HCT116 (cell line): Measurements from ENCODE around the gene NFIA. TPM values are rescaled to one million over a fixed set of nuclear protein-coding genes. Genes with fewer than 3 reads are reported as not detected.

Source experiments
- ATAC-seq: fragments of 200-7000 bp; cut with Tn5 transposase; 2 replicates; pipeline ENCODE4 v1.9.1; 2020; ENCODE audit warnings: mild to moderate bottlenecking, moderate library complexity
- BruUV-seq: library from RNA; stranded (reverse); fragments of 400-500 nt; replicated peaks from 2 replicates; lab custom pipeline; 2021; lab: Mats Ljungman, UMichigan
- CTCF ChIA-PET: fragments of 300-600 bp; sonication (Branson Sonifier 250); formaldehyde crosslinking; loops from one replicate; lab custom pipeline; 2021; ENCODE audit warnings: antibody characterized with exemption; lab: Charles Lee
- POLR2A ChIA-PET: fragments of 300-600, 350-600 bp; sonication (Branson Sonifier 250); formaldehyde crosslinking; loops from one replicate; lab custom pipeline; 2021; ENCODE audit warnings: antibody characterized with exemption; lab: Charles Lee
- RAD21 ChIA-PET, 2 experiments: fragments of 300-600 bp; sonication (Branson Sonifier 250); formaldehyde crosslinking; loops; one replicate each; lab custom pipeline; 2023; ENCODE audit warnings: low total read pairs in 2 of 2; ENCODE audit not compliant: uncharacterized antibody in 2 of 2, unreplicated experiment in 2 of 2, low non-redundant PET in 1 of 2; lab: Charles Lee
- DNase-seq: peaks from one replicate; pipeline ENCODE4 v3.0.0-alpha.2; 2010; ENCODE audit warnings: low read depth, low spot score
- H2AFZ ChIP-seq: fragments of 200-600 bp; shearing (Covaris generic), sonication (generic); 2 replicates; pipeline ENCODE4 v1.6.1; 2017; ENCODE audit warnings: low read depth, mixed run types, mixed read lengths, antibody characterized with exemption, low read length; ENCODE audit not compliant: poor library complexity, severe bottlenecking
- H3K27ac ChIP-seq: 2 replicates; pipeline ENCODE4 v1.5.1; 2012; ENCODE audit warnings: low read depth, low read length
- H3K27me3 ChIP-seq: fragments of 200-600 bp; sonication (generic); 2 replicates; pipeline ENCODE4 v1.6.1; 2016; ENCODE audit warnings: mixed run types, low read length, mixed read lengths; ENCODE audit not compliant: insufficient read depth
- H3K36me3 ChIP-seq, 2 experiments: fragments of 200-500 bp in 1 of 2; fragments of 200-600 bp in 1 of 2; sonication (Bioruptor generic) in 1 of 2; sonication (generic) in 1 of 2; 2 replicates each; pipeline versions ENCODE4 v1.5.1 to v1.6.1; 2014 to 2016; ENCODE audit warnings: low read length in 2 of 2, inconsistent platforms in 1 of 2, mixed read lengths in 1 of 2, mixed run types in 1 of 2; ENCODE audit not compliant: insufficient read depth in 2 of 2, control insufficient read depth in 1 of 2
- H3K4me1 ChIP-seq, 2 experiments: fragments of 200-600 bp in 1 of 2; sonication (generic) in 1 of 2; 2 replicates each; pipeline versions ENCODE4 v1.5.1 to v1.6.1; 2012 to 2017; ENCODE audit warnings: low read length in 2 of 2, inconsistent platforms in 1 of 2, mild to moderate bottlenecking in 1 of 2, mixed read lengths in 1 of 2, mixed run types in 1 of 2, moderate library complexity in 1 of 2; ENCODE audit not compliant: insufficient read depth in 2 of 2, control insufficient read depth in 1 of 2
- H3K4me2 ChIP-seq: fragments of 200-600 bp; sonication (generic); 2 replicates; pipeline ENCODE4 v1.6.1; 2017; ENCODE audit warnings: mixed run types, low read length, mixed read lengths
- H3K4me3 ChIP-seq, 2 experiments: fragments of 200-600 bp in 1 of 2; sonication (generic) in 1 of 2; replicated peaks in 1 of 2; 2 replicates each; pipeline ENCODE4 v1.5.1; 2011 to 2016; ENCODE audit warnings: low read length in 2 of 2, control low read depth in 1 of 2, low read depth in 1 of 2, mild to moderate bottlenecking in 1 of 2, mixed read lengths in 1 of 2, mixed run types in 1 of 2
- H3K79me2 ChIP-seq: fragments of 200-600 bp; sonication (generic); 2 replicates; pipeline ENCODE4 v1.6.1; 2017; ENCODE audit warnings: mild to moderate bottlenecking, mixed run types, low read length, moderate library complexity, mixed read lengths; ENCODE audit not compliant: insufficient read depth
- H3K9ac ChIP-seq: fragments of 200-600 bp; sonication (generic); 2 replicates; pipeline ENCODE4 v1.6.1; 2016; ENCODE audit warnings: low read length, mixed read lengths
- H3K9me2 ChIP-seq: fragments of 200-600 bp; sonication (generic), shearing (Covaris generic); 2 replicates; pipeline ENCODE4 v1.6.1; 2017; ENCODE audit warnings: mixed run types, mild to moderate bottlenecking, moderate library complexity; ENCODE audit not compliant: insufficient read depth
- H3K9me3 ChIP-seq, 2 experiments: fragments of 200-500 bp in 1 of 2; fragments of 200-600 bp in 1 of 2; sonication (Bioruptor generic) in 1 of 2; sonication (generic) in 1 of 2; 2 replicates each; pipeline ENCODE4 v1.6.1; 2014 to 2017; ENCODE audit warnings: low read length in 2 of 2, mixed read lengths in 2 of 2, inconsistent platforms in 1 of 2, low read depth in 1 of 2, mild to moderate bottlenecking in 1 of 2, mixed run types in 1 of 2, moderate library complexity in 1 of 2; ENCODE audit not compliant: control insufficient read depth in 1 of 2, insufficient read depth in 1 of 2
- H4K20me1 ChIP-seq: fragments of 200-600 bp; sonication (generic), shearing (Covaris generic); 2 replicates; pipeline ENCODE4 v1.6.1; 2017; ENCODE audit warnings: mixed run types, mild to moderate bottlenecking, moderate library complexity; ENCODE audit not compliant: insufficient read depth
- CBX3 ChIP-seq: IDR thresholded peaks from 2 replicates; pipeline ENCODE4 v1.6.1; 2012; ENCODE audit warnings: low read depth
- CEBPB ChIP-seq: IDR thresholded peaks from 2 replicates; pipeline ENCODE4 v1.6.1; 2012; ENCODE audit warnings: low read depth
- CTCF ChIP-seq, 3 experiments: fragments of 200-600 bp in 1 of 3; sonication (generic) in 1 of 3; IDR thresholded peaks in 2 of 3; conservative IDR thresholded peaks in 1 of 3; 2 replicates each; pipeline ENCODE4 v1.5.1; 2012 to 2017; ENCODE audit warnings: low read depth in 2 of 3, low read length in 2 of 3, antibody characterized with exemption in 1 of 3, borderline replicate concordance in 1 of 3, control low read depth in 1 of 3, mild to moderate bottlenecking in 1 of 3, mixed read lengths in 1 of 3, mixed run types in 1 of 3, moderate library complexity in 1 of 3; ENCODE audit not compliant: insufficient read depth in 1 of 3
- EZH2 ChIP-seq: fragments of 200-600 bp; sonication (generic); IDR thresholded peaks from 2 replicates; pipeline ENCODE4 v1.6.1; 2017; ENCODE audit warnings: antibody characterized with exemption, mixed run types
- EZH2phosphoT487 ChIP-seq: fragments of 200-600 bp; IDR thresholded peaks from 2 replicates; pipeline ENCODE4 v1.6.1; 2018; ENCODE audit warnings: antibody characterized with exemption, borderline replicate concordance
- FOSL1 ChIP-seq: IDR thresholded peaks from 2 replicates; pipeline ENCODE4 v1.6.1; 2012; ENCODE audit warnings: low read depth
- JUND ChIP-seq: IDR thresholded peaks from 2 replicates; pipeline ENCODE4 v1.6.1; 2012
- MAX ChIP-seq: IDR thresholded peaks from 2 replicates; pipeline ENCODE4 v1.6.1; 2012
- RAD21 ChIP-seq: IDR thresholded peaks from 2 replicates; pipeline ENCODE4 v1.6.1; 2012; ENCODE audit warnings: low read depth, mild to moderate bottlenecking
- SIN3A ChIP-seq: IDR thresholded peaks from 2 replicates; pipeline ENCODE4 v1.6.1; 2012; ENCODE audit warnings: low read depth
- SP1 ChIP-seq: IDR thresholded peaks from 2 replicates; pipeline ENCODE4 v1.6.1; 2012; ENCODE audit warnings: low read depth
- TCF7L2 ChIP-seq: IDR thresholded peaks from 2 replicates; pipeline ENCODE4 v1.7.0; 2011; ENCODE audit warnings: borderline replicate concordance, inconsistent platforms; ENCODE audit not compliant: insufficient read depth, insufficient read length; ENCODE audit errors: extremely low read depth
- ZFX ChIP-seq: fragments of 450-650 bp; IDR thresholded peaks from 2 replicates; pipeline ENCODE4 v1.6.1; 2017
- ZNF274 ChIP-seq: fragments of 200-500 bp; sonication (Bioruptor generic); IDR thresholded peaks from 2 replicates; pipeline ENCODE4 v1.6.1; 2014; ENCODE audit warnings: mild to moderate bottlenecking, low read depth, low read length, inconsistent platforms
- intact Hi-C: fragments of 100-400 bp; cut with micrococcal nuclease; formaldehyde crosslinking; loops from 2 replicates; pipeline ENCODE4 v1.10.0; 2022
- total RNA-seq: library from RNA; stranded (reverse); gene quantifications from one replicate; pipeline ENCODE4 v1.2.1, GENCODE V29; 2021; ENCODE audit not compliant: unreplicated experiment
- TF ChIP-seq, protein P1 (sequence below): IDR thresholded peaks from 2 replicates; pipeline ENCODE4 v1.6.1; 2011; ENCODE audit warnings: mild to moderate bottlenecking, low read length, moderate library complexity; ENCODE audit not compliant: insufficient replicate concordance; ENCODE audit errors: extremely low read depth
- TF ChIP-seq, protein P2 (sequence below): IDR thresholded peaks from 2 replicates; pipeline ENCODE4 v1.6.1; 2012; ENCODE audit warnings: low read depth
- TF ChIP-seq, protein P3 (sequence below): IDR thresholded peaks from 2 replicates; pipeline ENCODE4 v1.6.1; 2012

The NFIA gene
- total RNA-seq, 1 experiment from 2014 or later, result 17.2 TPM

DNA sequence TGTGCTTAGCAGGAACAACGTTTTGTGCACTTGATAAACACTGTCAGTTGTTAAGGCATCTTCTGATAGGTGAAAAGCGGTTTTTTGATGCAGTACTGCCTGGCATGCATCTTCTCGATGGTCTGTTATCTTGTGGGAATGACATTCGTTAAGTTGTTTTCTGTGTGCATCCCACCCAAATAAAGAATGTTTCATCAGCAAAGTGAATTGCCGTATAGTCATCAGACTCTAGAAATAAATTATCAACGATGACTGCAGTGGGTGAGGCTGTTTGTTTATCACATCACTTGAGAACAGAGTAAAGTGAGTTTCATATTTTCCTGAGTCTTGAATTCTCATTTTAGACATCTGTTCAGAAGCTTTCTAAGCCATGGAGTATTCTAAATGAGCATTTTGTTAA is 34.1 kb downstream of the NFIA start:
- H3K9me3 ChIP-seq, result no peaks in the 10 kb centered on the region
- no peaks in the 10 kb centered on the region for H3K27me3 ChIP-seq
- BruUV-seq, result no TSS peak
- no peak overlapping the region for H3K27ac ChIP-seq
- H3K79me2 ChIP-seq, result peaks cover 9% of the 10 kb centered on the region
- ChIA-PET POLR2A (no interaction called here), RAD21 (no interaction called here), CTCF (no interaction called here)
- no peaks in the 10 kb centered on the region for H3K36me3 ChIP-seq
- H3K9ac ChIP-seq, result no peak overlapping the region
- no peak for TF ChIP-seq MAX
- no peak for TF ChIP-seq SIN3A
- no peak for TF ChIP-seq ZFX
- TF ChIP-seq CTCF (IDR thresholded peaks at IDR 0.05 in 2 of 3, conservative IDR thresholded peaks at IDR 0.05 in 1 of 3; ENCODE audit: borderline replicate concordance in 1 of 3, insufficient read depth in 1 of 3, low read depth in 2 of 3, low read length in 2 of 3), result no peak
- TF ChIP-seq CBX3, result no peak
- TF ChIP-seq CEBPB, result no peak
- no peak for TF ChIP-seq RAD21
- TF ChIP-seq JUND, result no peak
- no peak for TF ChIP-seq EZH2phosphoT487
- TF ChIP-seq, protein P1, sequence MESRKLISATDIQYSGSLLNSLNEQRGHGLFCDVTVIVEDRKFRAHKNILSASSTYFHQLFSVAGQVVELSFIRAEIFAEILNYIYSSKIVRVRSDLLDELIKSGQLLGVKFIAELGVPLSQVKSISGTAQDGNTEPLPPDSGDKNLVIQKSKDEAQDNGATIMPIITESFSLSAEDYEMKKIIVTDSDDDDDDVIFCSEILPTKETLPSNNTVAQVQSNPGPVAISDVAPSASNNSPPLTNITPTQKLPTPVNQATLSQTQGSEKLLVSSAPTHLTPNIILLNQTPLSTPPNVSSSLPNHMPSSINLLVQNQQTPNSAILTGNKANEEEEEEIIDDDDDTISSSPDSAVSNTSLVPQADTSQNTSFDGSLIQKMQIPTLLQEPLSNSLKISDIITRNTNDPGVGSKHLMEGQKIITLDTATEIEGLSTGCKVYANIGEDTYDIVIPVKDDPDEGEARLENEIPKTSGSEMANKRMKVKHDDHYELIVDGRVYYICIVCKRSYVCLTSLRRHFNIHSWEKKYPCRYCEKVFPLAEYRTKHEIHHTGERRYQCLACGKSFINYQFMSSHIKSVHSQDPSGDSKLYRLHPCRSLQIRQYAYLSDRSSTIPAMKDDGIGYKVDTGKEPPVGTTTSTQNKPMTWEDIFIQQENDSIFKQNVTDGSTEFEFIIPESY, result no peak
- TF ChIP-seq, protein P2, sequence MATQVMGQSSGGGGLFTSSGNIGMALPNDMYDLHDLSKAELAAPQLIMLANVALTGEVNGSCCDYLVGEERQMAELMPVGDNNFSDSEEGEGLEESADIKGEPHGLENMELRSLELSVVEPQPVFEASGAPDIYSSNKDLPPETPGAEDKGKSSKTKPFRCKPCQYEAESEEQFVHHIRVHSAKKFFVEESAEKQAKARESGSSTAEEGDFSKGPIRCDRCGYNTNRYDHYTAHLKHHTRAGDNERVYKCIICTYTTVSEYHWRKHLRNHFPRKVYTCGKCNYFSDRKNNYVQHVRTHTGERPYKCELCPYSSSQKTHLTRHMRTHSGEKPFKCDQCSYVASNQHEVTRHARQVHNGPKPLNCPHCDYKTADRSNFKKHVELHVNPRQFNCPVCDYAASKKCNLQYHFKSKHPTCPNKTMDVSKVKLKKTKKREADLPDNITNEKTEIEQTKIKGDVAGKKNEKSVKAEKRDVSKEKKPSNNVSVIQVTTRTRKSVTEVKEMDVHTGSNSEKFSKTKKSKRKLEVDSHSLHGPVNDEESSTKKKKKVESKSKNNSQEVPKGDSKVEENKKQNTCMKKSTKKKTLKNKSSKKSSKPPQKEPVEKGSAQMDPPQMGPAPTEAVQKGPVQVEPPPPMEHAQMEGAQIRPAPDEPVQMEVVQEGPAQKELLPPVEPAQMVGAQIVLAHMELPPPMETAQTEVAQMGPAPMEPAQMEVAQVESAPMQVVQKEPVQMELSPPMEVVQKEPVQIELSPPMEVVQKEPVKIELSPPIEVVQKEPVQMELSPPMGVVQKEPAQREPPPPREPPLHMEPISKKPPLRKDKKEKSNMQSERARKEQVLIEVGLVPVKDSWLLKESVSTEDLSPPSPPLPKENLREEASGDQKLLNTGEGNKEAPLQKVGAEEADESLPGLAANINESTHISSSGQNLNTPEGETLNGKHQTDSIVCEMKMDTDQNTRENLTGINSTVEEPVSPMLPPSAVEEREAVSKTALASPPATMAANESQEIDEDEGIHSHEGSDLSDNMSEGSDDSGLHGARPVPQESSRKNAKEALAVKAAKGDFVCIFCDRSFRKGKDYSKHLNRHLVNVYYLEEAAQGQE, result no peak
- TF ChIP-seq, protein P3, sequence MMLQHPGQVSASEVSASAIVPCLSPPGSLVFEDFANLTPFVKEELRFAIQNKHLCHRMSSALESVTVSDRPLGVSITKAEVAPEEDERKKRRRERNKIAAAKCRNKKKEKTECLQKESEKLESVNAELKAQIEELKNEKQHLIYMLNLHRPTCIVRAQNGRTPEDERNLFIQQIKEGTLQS, result no peak
- TF ChIP-seq SP1, result no peak
- TF ChIP-seq FOSL1, result no peak
- no peak for TF ChIP-seq ZNF274
- no peak for TF ChIP-seq TCF7L2
- no peak for TF ChIP-seq EZH2
- ATAC-seq (no peak), DNase-seq (no peak)
- no peak overlapping the region for H2AFZ ChIP-seq
- H4K20me1 ChIP-seq, result no peaks in the 10 kb centered on the region
- H3K4me1 ChIP-seq, result no peaks in the 10 kb centered on the region
- no peaks in the 10 kb centered on the region for H3K9me2 ChIP-seq
- intact Hi-C loops, result no loop called here
- no peak overlapping the region for H3K4me2 ChIP-seq
- H3K4me3 ChIP-seq, result no peak overlapping the region
